DMS 273 (cell line): ENCODE results near the gene TMEM222.
"Not testable (repeated sequence)": the region's sequence is repeated elsewhere in the genome, so short reads cannot be mapped to it uniquely, and the experiment has no call there.

ENCODE experiments used
- DNase-seq: peaks from one replicate; lab custom pipeline; 2025; ENCODE audit not compliant: unreplicated experiment; lab: John Stamatoyannopoulos, UW

The TMEM222 gene

GRCh38 chr1:27321813-27322568 is at the start of gene TMEM222:
Gene TMEM222 (plus strand): TSS chr1:27322163. CDS start chr1:27322198, 35 bp downstream.
- DNase-seq: peak; percentile 99

GRCh38 chr1:27274204-27274603 is 47.8 kb upstream of the TMEM222 start:
- no peak for DNase-seq

DNA sequence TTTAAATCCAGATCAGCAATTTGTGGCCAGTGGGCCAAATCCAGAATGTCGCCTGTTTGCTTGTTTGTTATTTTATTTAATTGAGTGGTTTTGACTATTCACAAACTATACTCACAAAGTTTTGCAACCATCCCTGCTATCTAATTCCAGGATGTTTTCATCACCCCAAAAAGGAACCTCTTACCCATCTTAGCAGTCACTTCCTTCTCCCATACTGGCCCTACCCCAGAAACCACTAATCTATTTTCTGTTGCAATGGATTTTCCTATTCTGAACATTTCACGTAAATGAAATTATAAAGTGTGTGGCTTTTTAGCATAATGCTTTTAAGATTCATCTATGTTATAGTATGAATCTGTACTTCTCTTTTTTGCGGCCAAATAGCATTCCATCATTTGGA is 46.3 kb upstream of the TMEM222 start:
- DNase-seq: no peak

DNA sequence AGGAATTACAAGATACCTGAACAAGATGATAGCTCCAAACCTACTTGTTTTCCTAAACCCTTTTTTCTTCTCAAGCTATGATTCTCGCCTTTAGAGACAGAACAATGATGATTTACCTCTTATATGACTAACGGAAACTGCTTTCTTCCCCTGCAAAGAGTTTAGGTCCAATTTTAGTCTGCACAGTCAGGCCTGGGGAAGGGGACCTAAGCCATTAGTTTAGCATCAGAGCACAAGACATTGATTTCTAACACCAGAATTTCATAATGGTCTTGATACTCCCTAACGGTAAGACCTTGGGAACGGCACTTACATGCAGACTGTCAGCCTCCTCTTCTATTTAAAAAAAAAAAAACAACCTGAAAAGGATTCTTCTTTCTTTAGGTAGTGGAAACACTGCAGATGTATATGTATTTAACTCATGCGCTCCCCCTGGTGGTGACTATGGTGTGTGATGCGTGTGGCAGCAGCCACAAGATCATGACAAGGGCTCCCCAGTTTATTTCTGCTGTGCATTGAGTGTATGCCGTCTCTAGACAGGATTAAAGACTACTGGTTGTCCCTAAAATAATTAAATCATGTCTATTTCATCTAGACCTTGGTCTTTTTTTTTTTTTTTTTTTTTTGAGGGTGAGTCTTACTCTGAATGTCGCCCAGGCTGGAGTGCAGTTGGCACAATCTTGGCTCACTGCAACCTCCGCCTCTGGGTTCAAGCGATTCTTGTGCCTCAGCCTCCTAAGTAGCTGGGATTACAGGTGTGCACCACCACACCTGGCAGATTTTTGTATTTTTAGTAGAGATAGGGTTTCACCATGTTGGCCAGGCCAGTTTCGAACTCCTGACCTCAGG is 37.3 kb upstream of the TMEM222 start:
- peak; percentile 92 for DNase-seq

DNA sequence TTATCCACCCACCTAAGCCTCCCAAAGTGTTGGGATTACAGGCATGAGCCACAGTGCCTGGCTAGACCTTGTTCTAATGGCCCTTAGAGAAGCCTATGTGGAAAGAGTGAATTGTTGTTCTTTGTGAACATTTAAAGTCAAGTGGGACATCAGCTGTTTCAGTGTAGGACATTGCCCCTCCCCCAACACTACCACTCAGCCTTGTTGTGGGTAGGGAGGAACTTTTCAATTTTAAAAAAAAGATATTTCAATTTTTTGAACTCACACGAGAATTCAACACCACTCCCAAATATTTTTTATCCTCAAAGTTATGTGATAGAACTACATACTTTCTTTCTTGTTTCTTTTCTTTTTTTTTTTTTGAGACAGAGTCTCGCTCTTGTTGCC is 36.7 kb upstream of the TMEM222 start:
- no peak for DNase-seq

- not testable (repeated sequence) for DNase-seq
Measured at GRCh38 chr1:27285821-27286220, 36.1 kb upstream of the TMEM222 start.

DNA sequence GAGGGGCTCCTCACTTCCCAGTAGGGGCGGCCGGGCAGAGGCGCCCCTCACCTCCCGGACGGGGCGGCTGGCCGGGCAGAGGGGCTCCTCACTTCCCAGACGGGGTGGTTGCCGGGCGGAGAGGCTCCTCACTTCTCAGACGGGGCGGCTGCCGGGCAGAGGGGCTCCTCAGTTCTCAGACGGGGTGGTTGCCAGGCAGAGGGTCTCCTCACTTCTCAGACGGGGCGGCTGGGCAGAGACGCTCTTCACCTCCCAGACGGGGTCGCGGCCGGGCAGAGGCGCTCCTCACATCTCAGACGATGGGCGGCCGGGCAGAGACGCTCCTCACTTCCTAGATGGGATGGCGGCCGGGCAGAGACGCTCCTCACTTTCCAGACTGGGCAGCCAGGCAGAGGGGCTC is 32.8 kb upstream of the TMEM222 start:
- DNase-seq: not testable (repeated sequence)

GRCh38 chr1:27290581-27290980 is 31.4 kb upstream of the TMEM222 start:
- no peak for DNase-seq

GRCh38 chr1:27292106-27292505 is 29.9 kb upstream of the TMEM222 start:
- DNase-seq: no peak

- DNase-seq: no peak
Measured at GRCh38 chr1:27293915-27294314, 28.0 kb upstream of the TMEM222 start.

- peak; percentile 86 for DNase-seq
Measured at GRCh38 chr1:27296773-27297291, 25.1 kb upstream of the TMEM222 start.

GRCh38 chr1:27297903-27298302 is 24.1 kb upstream of the TMEM222 start:
- no peak for DNase-seq

DNA sequence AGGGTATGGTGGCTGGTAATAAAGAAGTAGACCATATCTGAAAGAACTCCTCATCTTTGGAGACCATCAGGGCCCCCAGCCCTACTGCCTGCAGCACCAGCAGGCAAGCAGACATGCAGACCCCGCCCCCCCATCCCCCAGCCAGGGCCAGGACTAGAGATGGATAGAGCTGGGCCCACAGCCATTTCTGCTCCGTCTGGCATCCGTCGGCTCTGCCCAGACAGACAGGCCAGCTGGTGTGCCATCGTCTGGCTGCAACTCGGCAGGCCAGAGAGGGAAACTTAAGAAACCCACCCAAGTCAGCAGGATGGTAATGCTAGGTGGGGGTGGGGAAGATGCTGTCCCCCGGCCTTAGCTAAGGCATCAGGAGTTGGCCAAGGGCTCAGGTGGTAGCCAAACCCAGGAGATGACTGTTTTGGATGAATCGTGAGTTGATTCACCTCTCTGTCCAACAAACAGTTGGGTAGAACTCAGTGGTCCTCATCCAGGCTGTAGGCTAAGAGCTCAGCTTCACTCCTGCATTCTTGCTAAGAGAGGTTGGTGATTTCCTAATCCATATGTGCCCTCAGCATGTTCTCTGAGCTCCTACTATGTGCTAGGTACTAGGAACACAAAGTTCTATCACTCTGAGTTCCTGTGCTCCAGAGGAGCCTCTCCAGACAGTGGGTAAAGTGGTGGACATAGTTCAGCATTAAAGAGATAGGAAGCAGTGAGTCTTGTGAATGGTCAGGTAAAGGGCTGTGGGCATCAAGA is 23.2 kb upstream of the TMEM222 start:
- DNase-seq: peak; percentile 76

- peak; percentile 52 for DNase-seq
Measured at GRCh38 chr1:27299385-27300271, 22.3 kb upstream of the TMEM222 start.

DNA sequence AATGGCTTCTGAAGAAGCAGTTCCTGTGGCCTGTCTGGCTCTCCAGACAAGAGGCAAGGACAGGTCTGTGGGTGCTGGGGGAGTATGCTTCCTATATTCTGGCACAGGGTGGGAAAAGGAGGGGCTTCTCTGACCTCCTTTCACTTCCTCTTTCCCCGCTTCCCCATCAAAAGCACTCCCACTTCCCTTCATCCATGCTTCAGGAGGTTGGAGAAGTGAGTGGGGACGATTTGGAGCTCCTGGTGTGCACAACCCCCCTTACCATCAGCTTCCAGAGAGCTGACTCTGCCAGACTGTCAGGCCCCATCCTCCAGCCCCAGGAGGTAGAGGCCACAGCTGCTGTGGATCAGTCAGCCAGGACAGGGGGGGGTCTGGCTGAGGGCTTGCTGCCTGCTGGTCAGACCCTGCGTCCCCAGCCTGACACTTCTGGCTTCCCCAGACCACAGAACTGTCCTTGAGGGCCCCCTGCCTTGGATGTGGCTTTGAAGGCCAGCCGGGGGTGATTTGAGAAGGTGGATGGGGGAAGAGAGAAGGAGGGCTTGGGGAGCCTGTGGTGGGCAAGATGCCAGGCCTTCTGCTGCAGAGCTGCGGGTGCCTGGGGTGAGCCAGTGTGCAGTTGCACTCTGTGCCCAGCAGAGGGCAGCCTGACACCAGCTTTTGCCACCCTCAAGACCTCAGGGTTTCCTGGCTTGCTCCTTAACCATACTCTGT is 21.5 kb upstream of the TMEM222 start:
- DNase-seq: peak; percentile 95

GRCh38 chr1:27301052-27301422 is 20.9 kb upstream of the TMEM222 start:
- no peak for DNase-seq

DNA sequence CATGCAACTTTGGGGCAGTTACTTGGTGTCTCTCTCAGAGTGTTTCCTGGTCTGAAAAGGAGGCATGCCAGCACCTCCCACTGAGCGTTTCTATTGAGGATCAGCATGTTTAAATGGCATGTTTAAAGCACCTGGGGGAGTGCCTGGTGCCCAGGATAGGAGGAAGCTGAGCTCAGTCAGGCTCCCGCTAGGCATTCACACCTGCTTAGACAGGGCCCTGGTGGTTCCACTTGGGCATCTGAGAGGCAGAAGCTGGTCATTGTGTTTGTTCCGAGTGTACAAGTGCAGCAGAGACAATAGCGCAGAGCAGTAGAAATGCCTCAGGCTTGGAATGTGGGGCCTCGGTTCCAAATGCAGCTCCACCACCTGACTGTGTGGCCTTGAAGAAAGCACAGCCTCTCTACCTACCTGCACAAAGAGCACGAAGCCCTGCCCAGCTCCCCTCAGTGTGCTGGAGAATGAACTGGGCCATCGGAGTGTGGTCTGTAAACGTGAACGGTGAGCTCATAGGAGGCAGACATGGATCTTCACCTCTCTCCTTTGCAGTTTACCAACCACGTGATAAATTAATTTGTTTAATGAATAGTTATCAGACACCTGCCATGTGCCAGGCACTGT is 20.3 kb upstream of the TMEM222 start:
- no peak for DNase-seq

GRCh38 chr1:27302612-27303011 is 19.4 kb upstream of the TMEM222 start:
- DNase-seq: no peak

- no peak for DNase-seq
Measured at GRCh38 chr1:27303509-27303908, 18.5 kb upstream of the TMEM222 start.
